Stimulated activated CD4-positive, alpha-beta T cell treated with anti-CD3 and anti-CD28 coated beads, TNF-alpha, amount 100 ng/mL, for 4 hours (primary cell): ENCODE data around the gene BGN.

Experiments used
- DNase-seq, 3 experiments: peaks; one replicate each; pipeline ENCODE4 v3.0.0-alpha.2; 2020; ENCODE audit warnings: low read depth in 3 of 3

Gene BGN

DNA sequence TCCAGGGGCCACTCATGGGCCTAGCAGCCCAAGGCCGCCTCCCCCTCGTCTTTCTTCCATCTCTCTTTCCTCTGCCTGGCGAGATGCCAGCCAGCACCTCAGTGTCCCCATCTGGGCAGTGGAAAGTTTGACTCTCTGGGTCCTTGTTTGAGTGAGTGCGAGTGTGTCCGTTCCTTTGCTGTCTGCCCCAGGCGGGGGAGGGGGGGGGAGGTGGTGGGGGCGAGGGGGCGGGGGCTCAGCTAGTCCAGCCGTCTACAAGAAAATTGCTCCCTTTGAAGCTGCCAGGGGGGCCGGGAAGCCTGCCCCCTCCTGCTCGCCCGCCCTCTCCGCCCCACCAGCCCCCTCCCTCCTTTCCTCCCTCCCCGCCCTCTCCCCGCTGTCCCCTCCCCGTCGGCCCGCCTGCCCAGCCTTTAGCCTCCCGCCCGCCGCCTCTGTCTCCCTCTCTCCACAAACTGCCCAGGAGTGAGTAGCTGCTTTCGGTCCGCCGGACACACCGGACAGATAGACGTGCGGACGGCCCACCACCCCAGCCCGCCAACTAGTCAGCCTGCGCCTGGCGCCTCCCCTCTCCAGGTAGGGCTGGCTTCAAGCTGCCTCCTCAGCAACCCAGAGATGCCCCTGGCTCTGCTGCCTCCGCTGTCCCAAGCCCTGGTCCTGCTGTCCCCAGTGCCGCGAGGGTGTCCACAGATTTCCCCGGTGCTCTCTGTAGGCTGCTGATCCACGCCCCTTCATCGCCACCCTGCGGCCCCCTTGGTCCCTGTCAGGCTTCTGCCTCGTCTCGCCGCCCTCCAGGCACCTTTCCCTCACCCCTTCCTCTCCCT is at the start of gene BGN:
TSS of gene BGN (plus strand) at position 440 of the 821 bp plus-strand sequence. CDS start 9,652 bp downstream, outside the sequence.
- no peak for DNase-seq

DNA sequence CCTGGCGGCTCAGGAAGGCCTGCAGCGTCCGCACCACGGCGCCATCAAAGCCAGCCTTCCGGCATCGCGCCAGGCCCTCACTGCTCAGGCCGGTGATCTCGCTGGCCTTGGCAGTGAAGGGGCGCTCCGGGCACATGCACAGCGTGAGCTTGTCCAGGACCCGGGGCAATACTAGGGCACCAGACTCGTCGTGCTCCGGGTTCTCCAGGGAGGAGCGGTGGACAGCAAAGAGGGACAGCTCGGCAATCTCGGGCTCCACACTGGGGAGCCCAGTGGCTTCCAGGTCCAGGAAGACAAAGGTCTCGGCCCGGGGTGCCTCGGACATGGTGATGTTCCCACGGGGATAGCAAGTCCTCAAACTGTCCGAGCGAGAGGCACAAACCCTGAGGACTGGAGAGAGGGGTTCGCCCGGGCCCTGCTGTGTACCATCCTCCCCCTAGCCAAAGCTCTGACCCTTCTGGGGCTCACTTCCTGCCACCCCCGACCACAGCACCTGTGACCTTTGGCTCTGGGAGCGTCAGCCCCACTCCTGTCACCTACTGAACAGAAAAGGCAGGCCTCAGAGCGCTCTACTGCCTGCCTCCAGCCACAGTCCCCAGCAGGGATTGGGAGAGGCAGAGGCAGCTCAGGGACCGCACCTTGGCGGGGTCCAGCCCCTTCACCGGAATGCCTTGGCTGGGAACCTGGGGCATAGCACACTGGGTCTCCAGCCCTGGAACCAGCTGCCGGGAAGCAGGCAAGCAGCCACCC is 49.5 kb upstream of the BGN start:
- DNase-seq, result no peak

- DNase-seq, result no peak
These were observed 48.7 kb upstream of the BGN start, which contains the start of gene TREX2 for GRCh38 chrX:153445856-153446635. Gene TREX2 (minus strand): TSS chrX:153446056. CDS start chrX:153445430, 626 bp downstream.

DNA sequence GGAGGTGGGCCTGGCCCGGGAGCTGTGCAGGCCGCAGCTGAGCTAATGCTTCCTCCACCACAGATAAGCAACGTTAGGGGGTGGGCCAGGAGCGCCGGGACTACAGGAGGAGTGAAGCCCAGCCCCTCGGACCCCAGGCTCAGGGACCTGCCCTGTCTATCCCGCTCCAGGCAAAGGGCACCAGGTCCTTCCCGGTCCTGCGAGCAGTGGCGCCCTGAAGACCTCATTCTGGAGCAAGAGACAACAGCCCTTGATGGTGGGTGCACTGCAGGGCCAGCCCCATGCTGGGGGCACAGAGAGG is 48.2 kb upstream of the BGN start:
- no peak for DNase-seq

GRCh38 chrX:153446950-153447580 is 47.7 kb upstream of the BGN start:
- no peak for DNase-seq

- no peak for DNase-seq
These were observed 47.2 kb upstream of the BGN start for GRCh38 chrX:153447581-153447960.

- no peak for DNase-seq
These were observed 46.0 kb upstream of the BGN start for GRCh38 chrX:153448556-153449367.

GRCh38 chrX:153449368-153450113 is 45.2 kb upstream of the BGN start:
- DNase-seq, result no peak

GRCh38 chrX:153450114-153450948 is 44.4 kb upstream of the BGN start:
- no peak for DNase-seq

- DNase-seq, result no peak
These were observed 43.9 kb upstream of the BGN start for GRCh38 chrX:153450949-153451277.

GRCh38 chrX:153454901-153455550 is 39.8 kb upstream of the BGN start:
- no peak for DNase-seq

GRCh38 chrX:153455571-153455970 is 39.2 kb upstream of the BGN start:
- DNase-seq, result no peak

DNA sequence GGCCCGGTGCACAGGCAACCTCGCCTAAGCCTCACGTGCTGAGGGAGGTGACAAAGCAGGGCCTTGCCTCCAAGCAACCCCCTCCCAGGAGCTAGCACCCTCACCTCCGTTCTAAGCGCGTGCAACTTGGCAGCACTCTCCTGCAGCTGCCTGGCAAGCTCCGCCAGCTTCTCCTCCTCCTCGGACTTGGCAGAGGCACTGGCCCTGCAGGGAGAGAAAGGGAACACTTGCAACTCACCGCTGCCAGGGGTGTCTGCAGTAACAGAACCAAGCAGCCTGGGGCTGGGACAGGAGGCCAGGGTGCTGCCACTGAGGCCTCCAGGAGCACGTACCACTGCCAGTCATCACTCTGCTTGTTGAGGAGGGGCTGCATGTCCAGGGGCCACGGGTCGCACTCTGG is 38.6 kb upstream of the BGN start:
- DNase-seq, result no peak

GRCh38 chrX:153456704-153457103 is 38.1 kb upstream of the BGN start:
- no peak for DNase-seq

DNA sequence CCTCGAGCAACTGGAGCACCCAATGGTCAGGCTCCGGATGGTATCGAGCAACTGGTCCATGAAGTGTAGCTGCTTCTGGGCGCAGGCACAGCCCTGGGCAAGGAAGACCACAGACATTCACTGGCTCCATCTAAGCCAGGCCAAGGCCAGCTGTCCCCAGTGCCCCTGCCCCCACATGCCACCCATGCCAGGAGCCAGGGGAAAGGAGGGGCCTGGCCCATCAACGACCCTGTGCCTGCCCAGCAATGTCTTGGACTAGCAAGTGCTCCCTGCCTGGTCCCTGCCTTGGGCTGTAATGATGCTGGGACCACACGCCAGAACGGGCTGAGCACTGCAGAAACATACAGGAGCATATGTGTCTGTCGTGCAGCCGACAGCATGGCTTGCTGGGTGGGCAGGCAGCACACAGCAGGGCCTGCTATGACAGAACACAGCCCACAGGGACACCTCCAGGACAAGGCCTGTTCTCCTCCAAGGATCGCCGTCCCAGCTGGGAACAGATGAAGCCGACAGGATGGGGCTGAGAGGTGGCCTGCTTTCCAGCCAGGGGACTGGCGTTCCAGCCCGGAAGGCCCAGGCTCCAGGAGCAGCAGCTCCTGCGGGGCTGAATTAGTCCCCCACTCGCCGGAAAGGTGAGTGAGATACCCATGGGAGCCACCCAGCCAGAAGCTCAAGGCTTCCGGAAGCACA is 37.5 kb upstream of the BGN start:
- DNase-seq, result no peak

GRCh38 chrX:153457827-153458466 is 36.8 kb upstream of the BGN start:
- DNase-seq, result no peak

GRCh38 chrX:153458476-153458875 is 36.3 kb upstream of the BGN start:
- DNase-seq, result no peak

DNA sequence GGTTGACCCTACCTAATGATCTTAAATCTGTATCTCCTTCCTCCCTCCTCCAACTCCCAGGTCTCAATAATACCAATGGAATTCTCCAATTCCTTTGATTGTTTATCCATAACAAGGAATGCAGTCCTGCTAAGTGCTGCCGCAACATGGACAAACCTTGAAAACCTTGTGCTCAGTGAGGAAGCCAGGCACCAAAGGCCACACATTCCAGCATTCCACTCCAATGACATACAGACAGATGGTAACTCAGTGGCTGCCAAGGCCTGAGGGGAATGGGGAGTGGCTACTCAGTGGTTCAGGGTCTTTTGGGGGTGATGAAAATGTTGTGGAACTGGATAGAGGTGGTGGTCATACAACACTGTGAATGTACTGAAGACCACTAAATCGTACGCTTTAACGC is 34.8 kb upstream of the BGN start:
- DNase-seq, result no peak
